ENCODE measurements around the gene ARRB1.
"Not testable (repeated sequence)": the region's sequence is repeated elsewhere in the genome, so short reads cannot be mapped to it uniquely, and the experiment has no call there.

The ARRB1 gene

DNA sequence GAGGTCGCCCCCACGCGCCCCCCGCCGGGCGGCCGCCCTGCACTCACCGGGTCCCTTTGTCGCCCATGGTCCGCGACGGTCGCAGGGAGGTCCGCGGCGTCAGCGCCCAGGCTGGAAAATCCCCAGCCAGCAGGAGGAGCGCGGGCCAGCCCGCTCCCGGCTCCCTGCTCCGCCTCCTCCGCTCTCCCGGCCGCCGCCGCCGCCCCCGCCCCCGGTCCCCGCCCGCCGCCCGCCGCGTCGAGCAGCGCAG lies at the start of gene ARRB1:
Gene ARRB1 (minus strand): TSS at position 121 of the 250 bp plus-strand sequence. CDS start 54 bp downstream, at position 67.
- DNase-seq (ENCODE audit: low spot score): no peak

DNA sequence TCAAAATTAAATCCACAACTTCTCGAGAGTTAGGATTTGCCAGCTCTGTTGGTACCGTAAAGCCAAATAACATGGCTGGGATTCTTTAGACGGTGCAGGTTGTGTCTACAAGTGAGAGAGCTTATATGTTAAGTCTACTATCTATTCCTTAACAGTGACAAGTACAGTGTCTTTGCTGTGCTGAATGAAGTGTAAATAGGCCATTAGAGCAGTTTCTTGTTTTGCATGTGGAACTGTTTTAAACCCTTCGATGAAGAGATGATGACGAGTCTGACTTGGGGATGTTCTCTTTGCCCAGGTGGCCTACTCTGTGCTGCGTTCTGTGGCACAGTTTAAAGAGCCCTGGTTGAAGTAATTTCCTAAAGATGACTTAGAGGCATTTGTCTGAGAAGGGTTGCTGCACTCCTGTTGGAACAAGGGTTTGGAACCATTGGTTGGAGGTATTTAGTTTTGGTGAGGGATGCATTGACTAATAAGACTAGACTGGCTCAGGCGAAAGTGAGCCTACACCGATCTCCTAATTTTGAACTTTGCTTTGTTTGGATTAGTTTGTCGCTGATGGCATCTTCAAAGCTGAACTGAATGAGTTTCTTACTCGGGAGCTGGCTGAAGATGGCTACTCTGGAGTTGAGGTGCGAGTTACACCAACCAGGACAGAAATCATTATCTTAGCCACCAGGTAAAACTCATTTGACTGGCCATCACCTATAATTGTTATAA lies 48.8 kb upstream of the ARRB1 start:
- no peak for DNase-seq (ENCODE audit: low spot score)

DNA sequence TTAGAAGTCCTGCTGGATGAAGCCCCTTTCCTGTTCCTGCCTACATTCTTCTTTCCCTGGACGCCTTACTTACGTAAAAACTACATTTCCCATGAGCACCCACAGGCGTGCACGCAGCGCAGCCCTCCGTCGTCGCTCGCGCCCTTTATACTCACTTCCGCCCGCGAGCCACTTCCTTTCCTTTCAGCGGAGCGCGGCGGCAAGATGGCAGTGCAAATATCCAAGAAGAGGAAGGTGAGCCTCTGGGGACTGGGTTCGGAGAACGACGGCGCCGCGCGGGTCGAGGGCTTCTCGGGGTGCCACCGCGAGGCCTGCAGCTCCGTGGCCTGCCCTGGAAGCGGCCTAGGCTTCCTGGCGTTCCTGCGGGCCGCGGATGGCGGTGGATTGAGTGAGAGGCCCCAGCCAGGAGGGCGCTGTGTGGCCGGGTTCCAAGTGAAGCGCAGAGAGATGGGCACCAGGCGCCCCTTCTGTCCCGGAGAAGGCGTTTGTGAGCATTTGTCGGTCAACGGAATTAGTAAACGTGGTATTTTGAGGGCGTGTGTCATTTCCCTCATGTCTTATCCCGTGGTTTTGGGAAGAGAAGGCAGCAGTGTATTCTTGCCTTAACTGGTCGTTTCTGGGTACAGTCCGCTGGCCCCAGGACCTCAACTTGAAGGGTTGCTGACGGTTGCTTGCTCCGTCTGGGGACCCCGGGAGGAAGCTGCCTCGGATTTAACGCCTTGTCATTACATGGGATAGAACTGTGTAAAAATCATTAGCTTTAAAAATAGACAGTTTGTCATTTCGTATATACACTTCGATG lies 48.1 kb upstream of the ARRB1 start, which contains the start of gene RPS3:
Gene RPS3 (plus strand): TSS at position 175 of the 802 bp plus-strand sequence. CDS start 30 bp downstream, at position 205.
- peak; percentile 97 for DNase-seq (ENCODE audit: low spot score)

- no peak for DNase-seq (ENCODE audit: low spot score)
These were observed 47.4 kb upstream of the ARRB1 start for GRCh38 chr11:75398906-75399305.

GRCh38 chr11:75394085-75394840 lies 42.8 kb upstream of the ARRB1 start:
- DNase-seq (ENCODE audit: low spot score): no peak

DNA sequence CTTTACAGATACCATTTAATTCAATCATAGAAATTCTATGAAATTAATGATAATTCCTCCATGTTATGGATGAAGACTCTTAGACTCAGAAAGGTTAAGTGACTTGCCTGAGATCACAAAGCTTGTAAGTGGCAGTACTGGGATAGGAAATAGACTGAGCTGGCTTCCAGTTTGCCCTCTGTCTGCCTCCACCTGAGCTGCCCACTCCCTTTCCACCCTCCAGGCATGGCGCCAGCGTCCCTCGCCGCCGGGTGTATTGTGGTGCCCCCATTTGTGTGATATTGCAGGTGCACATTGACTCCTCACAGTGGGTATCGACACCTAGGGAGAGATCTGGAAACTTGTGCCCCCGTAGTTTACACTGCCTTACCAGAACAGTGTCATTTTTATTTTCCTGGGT lies 38.5 kb upstream of the ARRB1 start:
- DNase-seq (ENCODE audit: low spot score): no peak

DNA sequence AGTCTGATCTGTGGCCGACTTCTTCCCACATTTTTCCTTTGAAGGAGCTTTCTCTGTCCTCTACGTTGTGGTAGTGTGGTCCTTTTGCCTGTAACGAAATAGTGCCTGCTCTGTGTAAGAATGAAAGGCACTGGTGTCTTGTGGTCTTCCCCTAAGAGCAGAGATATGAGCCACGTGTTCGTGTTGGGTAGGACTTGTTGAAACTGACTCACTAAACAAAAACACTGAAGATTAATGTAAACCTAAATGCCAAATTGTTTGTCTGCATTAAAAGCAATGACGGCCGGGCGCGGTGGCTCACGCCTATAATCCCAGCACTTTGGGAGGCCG lies 37.8 kb upstream of the ARRB1 start:
- DNase-seq (ENCODE audit: low spot score): no peak

DNA sequence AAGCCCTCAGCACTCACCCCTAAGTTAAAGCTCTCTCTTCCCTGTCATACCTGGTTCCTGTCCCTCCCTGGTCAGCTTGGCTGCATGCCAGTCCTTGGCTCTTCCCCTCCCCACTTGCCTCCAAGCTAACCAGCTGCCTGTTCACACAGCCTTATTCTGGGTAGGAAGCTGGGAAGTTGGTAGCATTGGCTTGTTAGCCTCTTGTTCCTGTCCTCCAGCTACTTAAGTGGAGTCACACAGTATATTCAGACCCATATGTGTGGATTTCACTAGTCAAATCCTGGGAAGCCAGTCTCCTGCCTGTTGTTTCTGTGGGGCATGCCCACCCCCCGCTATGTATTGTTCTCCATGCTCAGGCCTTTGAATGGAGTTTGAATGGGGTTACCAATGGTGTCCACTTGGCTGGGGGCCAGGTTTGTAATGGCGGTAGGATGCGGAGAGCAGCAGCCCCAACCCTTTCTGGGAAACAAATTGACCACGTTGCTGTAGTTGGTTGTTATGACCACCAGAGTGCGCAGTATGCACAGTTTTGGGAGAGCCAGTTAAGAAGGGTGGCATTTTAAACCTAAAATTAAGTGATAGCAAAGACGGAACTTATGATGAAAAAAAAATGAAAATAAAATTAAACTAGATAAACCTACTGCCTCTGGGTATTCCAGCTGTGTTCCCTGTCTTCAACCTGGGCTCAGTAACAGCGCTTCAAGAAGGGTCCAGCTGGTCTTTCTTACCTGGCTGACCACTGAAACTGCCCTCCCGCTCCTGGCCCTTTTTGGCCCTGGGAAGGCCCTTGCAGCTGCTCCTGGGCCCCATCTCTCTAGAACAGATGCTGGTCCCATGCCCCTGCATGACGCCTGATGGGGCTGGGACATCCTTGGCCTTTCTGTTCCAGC lies 37.2 kb upstream of the ARRB1 start:
- DNase-seq (ENCODE audit: low spot score): peak; percentile 87

DNA sequence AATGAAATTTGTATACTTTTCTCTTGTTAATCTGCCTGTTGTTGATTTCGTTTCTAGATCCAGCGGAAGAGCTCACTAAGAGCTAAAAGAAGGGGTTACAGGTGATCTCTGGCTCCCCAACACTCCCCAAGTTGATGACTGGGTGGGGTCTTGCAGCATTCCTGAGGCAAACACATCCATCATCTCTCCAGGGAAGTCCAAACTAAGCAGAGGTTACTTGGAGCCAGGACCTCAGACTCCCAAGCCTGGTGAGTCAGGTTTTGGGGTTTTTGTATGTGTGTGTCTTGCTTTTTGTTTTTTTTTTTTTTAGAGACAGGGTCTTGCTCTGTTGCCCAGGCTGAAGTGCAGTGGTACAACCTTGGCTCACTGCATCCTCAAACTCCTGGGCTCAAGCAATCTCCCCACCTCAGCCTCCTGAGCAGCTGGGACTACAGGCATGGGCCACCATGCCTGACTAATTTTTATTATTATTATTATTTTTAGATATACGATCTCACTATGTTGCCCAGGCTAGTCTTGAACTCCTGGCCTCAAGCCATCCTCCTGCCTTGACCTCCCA lies 36.4 kb upstream of the ARRB1 start:
- DNase-seq (ENCODE audit: low spot score): no peak

GRCh38 chr11:75386942-75387630 lies 35.6 kb upstream of the ARRB1 start:
- DNase-seq (ENCODE audit: low spot score): no peak

- peak; percentile 87 for DNase-seq (ENCODE audit: low spot score)
These were observed 33.1 kb upstream of the ARRB1 start for GRCh38 chr11:75384438-75385080.

- DNase-seq (ENCODE audit: low spot score): no peak
These were observed 31.8 kb upstream of the ARRB1 start for GRCh38 chr11:75383246-75383645.

- DNase-seq (ENCODE audit: low spot score): peak; percentile 54
These were observed 29.4 kb upstream of the ARRB1 start for GRCh38 chr11:75380716-75381420.

DNA sequence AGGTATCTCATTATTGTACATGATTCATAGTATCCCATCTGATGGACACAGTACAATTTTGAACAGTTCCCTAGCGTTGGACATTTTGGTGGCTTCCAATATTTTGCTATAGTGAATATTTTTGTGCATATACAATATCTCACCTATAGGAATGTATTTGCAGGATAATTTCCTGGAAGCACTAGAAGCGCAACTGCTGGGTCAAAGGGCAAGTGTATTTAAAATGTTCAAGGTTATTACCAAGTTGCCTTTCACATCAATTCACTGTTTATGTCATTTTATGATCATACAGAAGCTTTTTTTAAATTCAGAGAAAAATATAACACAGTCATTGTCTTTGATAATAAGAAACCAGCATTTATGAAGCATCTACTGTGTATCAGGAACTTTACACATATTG lies 28.8 kb upstream of the ARRB1 start:
- DNase-seq (ENCODE audit: low spot score): no peak

GRCh38 chr11:75378776-75379175 lies 27.3 kb upstream of the ARRB1 start:
- not testable (repeated sequence) for DNase-seq (ENCODE audit: low spot score)

DNA sequence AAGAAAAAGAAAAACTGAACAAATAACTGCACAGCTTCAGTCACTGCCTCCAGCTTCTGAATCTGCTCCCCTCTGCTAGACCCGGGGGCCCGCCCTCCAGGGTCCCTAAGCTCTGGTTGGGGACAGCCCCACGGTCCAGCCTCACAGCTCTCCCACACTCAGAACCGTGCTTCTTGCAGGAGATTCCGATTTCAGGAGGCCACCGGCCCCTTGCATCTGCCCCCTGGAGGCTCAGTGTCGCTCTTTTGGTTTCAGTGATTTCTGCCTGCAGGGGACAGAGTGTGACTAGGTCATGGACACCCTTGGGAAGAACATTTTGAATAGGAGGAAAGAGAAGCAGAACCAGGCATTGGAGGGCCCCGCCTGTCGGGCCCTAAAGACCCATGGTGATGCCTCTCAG lies 24.7 kb upstream of the ARRB1 start:
- DNase-seq (ENCODE audit: low spot score): no peak

- DNase-seq (ENCODE audit: low spot score): no peak
These were observed 24.2 kb upstream of the ARRB1 start for GRCh38 chr11:75375626-75376025.

- DNase-seq (ENCODE audit: low spot score): no peak
These were observed 23.2 kb upstream of the ARRB1 start for GRCh38 chr11:75374646-75375045.

DNA sequence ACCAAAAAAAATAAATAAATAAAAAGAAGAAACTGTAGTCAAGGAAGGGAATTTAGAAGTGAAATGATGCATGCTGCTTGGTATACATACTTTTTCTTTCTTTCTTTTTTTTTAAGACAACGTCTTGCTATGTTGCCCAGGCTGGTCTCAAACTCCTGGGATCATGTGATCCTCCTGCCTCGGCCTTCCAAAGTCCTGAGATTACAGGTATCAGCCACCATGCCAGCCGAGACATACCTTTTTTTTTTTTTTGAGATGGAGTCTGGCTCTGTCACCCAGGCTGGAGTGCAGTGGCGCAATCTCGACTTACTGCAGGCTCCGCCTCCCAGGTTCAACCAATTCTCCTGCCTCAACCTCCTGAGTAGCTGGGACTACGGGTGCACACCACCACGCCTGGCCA lies 21.7 kb upstream of the ARRB1 start:
- no peak for DNase-seq (ENCODE audit: low spot score)

All from Ammon's horn (tissue), 1 donor.